GM23338 (cell line): ENCODE data around the gene SIL1.

Experiments used
- CTCF ChIP-seq, 2 experiments: fragments of 200-600 bp in 1 of 2; sonication (generic) in 1 of 2; conservative IDR thresholded peaks; 2 replicates each; pipeline versions ENCODE4 v1.5.1 to v1.6.1; 2016 to 2017; ENCODE audit warnings: antibody characterized with exemption in 2 of 2, low read depth in 2 of 2, mild to moderate bottlenecking in 2 of 2, moderate library complexity in 1 of 2
- ETS1 ChIP-seq: IDR thresholded peaks from 2 replicates; pipeline ENCODE4 v1.6.1; 2016; ENCODE audit warnings: antibody characterized with exemption
- EZH2 ChIP-seq: fragments of 200-600 bp; sonication (generic); IDR thresholded peaks from one replicate; pipeline ENCODE4 v1.8.0; 2017; ENCODE audit warnings: antibody characterized with exemption, mild to moderate bottlenecking, low read depth; ENCODE audit not compliant: unreplicated experiment
- EZH2phosphoT487 ChIP-seq: fragments of 200-600 bp; sonication (generic); IDR thresholded peaks from one replicate; pipeline ENCODE4 v1.8.1; 2018; ENCODE audit warnings: antibody characterized with exemption; ENCODE audit not compliant: unreplicated experiment
- JUNB ChIP-seq: IDR thresholded peaks from one replicate; pipeline ENCODE4 v1.6.1; 2016; ENCODE audit warnings: antibody characterized with exemption; ENCODE audit not compliant: unreplicated experiment
- NANOG ChIP-seq: IDR thresholded peaks from 2 replicates; pipeline ENCODE4 v1.6.1; 2016; ENCODE audit warnings: antibody characterized with exemption, borderline replicate concordance
- POLR2AphosphoS5 ChIP-seq: IDR thresholded peaks from 2 replicates; pipeline ENCODE4 v1.6.1; 2016; ENCODE audit warnings: antibody characterized with exemption, low read depth
- REST ChIP-seq: IDR thresholded peaks from one replicate; pipeline ENCODE4 v1.6.1; 2018; ENCODE audit warnings: antibody characterized with exemption; ENCODE audit not compliant: unreplicated experiment
- ZNF114 ChIP-seq: fragments of 250-450 bp; sonication (Bioruptor Pico); IDR thresholded peaks from 2 replicates; pipeline ENCODE4 v1.5.0; 2020; ENCODE audit warnings: mild to moderate bottlenecking, moderate library complexity

GRCh38 chr5:139113892-139114291, 84.3 kb downstream of the SIL1 start:
- no peak for TF ChIP-seq CTCF (conservative IDR thresholded peaks at IDR 0.05; ENCODE audit: low read depth in 2 of 2)
- no peak for TF ChIP-seq POLR2AphosphoS5
- no peak for TF ChIP-seq EZH2
- TF ChIP-seq JUNB = no peak
- no peak for TF ChIP-seq NANOG
- TF ChIP-seq EZH2phosphoT487 = no peak
- TF ChIP-seq ETS1 = no peak
- no peak for TF ChIP-seq REST
- no peak for TF ChIP-seq ZNF114 (CRISPR knock-in tag)
